PFSK-1 (cell line): Measurements from ENCODE around the gene TMEM266.

Experiments used
- FOXP2 ChIP-seq: optimal IDR thresholded peaks from 2 replicates; pipeline ENCODE3; 2011; ENCODE audit warnings: borderline replicate concordance, control low read depth, inconsistent platforms; ENCODE audit not compliant: insufficient read depth; ENCODE audit errors: extremely low read length, extremely low read depth
- POLR2AphosphoS5 ChIP-seq: IDR thresholded peaks from 2 replicates; pipeline ENCODE4 v1.6.1; 2012; ENCODE audit warnings: low read depth, mild to moderate bottlenecking, control low read depth, low read length, moderate library complexity
- SIN3A ChIP-seq: IDR thresholded peaks from 2 replicates; pipeline ENCODE4 v1.6.1; 2012; ENCODE audit warnings: mild to moderate bottlenecking, low read length, moderate library complexity, borderline replicate concordance; ENCODE audit not compliant: insufficient read depth
- TAF1 ChIP-seq: IDR thresholded peaks from 2 replicates; pipeline ENCODE4 v1.6.1; 2012; ENCODE audit warnings: low read length, control low read depth, borderline replicate concordance; ENCODE audit not compliant: insufficient read depth
- TF ChIP-seq, protein P1 (sequence below), 2 experiments: IDR thresholded peaks; 2 replicates each; pipeline versions ENCODE4 v1.6.1 to v1.8.0; 2011 to 2012; ENCODE audit warnings: low read depth in 2 of 2, low read length in 2 of 2, control low read depth in 1 of 2, inconsistent platforms in 1 of 2, mild to moderate bottlenecking in 1 of 2, moderate library complexity in 1 of 2; ENCODE audit not compliant: insufficient read depth in 1 of 2

The TMEM266 gene

GRCh38 chr15:76204916-76205460 lies 145.2 kb downstream of the TMEM266 start:
- TF ChIP-seq TAF1 (no peak), SIN3A (no peak), FOXP2 (no peak), POLR2AphosphoS5 (no peak; the same call in 1 of the 2 replicates)
- TF ChIP-seq, protein P1, sequence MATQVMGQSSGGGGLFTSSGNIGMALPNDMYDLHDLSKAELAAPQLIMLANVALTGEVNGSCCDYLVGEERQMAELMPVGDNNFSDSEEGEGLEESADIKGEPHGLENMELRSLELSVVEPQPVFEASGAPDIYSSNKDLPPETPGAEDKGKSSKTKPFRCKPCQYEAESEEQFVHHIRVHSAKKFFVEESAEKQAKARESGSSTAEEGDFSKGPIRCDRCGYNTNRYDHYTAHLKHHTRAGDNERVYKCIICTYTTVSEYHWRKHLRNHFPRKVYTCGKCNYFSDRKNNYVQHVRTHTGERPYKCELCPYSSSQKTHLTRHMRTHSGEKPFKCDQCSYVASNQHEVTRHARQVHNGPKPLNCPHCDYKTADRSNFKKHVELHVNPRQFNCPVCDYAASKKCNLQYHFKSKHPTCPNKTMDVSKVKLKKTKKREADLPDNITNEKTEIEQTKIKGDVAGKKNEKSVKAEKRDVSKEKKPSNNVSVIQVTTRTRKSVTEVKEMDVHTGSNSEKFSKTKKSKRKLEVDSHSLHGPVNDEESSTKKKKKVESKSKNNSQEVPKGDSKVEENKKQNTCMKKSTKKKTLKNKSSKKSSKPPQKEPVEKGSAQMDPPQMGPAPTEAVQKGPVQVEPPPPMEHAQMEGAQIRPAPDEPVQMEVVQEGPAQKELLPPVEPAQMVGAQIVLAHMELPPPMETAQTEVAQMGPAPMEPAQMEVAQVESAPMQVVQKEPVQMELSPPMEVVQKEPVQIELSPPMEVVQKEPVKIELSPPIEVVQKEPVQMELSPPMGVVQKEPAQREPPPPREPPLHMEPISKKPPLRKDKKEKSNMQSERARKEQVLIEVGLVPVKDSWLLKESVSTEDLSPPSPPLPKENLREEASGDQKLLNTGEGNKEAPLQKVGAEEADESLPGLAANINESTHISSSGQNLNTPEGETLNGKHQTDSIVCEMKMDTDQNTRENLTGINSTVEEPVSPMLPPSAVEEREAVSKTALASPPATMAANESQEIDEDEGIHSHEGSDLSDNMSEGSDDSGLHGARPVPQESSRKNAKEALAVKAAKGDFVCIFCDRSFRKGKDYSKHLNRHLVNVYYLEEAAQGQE (IDR thresholded peaks at IDR 0.05; ENCODE audit: insufficient read depth in 1 of 2, low read depth in 2 of 2, low read length in 2 of 2): no peak

DNA sequence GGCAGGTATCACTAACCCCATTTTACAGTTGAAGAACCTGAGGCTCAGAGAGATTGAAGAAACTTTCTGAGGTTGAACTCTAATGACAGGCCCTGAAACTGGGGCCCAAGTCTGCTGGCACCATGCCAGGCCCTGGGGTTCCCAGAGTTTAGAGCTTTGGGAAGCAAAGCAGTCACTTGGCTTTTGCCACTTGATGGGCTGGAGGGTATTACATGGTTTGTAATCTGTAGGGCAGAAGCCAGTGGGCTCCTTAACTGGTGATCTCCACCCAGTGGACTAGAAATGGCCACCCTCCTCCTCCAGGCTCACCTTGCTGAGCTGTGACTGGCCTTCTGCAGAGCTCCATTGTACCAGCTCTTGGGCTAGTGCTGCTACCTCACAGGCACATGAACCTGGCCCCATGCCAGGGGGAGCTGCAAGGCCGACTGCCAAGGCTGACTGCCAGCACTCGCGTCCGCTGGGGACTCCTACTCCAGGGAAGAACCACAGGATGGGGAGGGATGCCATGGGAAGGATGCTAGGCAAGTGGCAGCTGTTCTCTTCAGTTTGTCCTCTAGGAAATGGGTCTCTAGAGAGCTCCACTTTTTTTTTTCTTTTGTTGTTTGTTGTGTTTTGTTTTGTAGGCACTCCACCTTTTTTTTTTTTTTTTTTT lies 146.7 kb downstream of the TMEM266 start:
- no peak for TF ChIP-seq SIN3A

DNA sequence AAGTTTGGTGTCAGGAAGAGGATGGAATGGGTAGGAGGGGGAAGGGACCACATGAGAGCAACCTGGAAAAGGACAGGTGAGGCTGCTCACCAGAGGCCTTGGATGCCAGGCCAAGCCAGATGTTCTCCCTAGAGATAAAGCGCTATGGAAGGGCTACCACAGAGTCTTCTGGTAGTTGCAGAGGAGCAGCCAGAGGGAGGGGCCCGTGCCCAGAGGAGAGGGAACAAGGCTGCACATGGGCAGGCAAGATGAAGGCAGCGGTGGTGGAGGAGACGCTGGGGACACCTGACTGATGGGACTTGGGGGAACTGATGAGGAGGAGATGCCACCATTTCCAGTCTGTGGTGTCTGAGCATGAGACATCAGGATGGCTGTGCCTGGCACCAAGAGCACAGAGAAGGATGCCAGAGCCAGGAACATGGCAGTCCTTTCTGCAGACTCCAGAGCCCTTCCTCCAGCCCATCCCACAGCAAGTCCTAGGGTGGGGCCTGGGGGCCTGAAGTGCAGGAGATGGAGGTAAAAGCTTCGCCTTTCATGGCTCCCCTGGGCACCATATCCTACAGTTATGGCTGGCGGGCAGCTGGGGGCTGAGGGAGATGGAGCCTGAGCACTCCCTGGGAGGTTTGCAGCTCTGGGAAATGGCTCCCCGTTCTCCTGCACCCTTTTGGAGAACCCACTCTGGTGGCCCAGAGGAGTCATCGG lies 148.4 kb downstream of the TMEM266 start:
- TF ChIP-seq POLR2AphosphoS5: no peak
- TF ChIP-seq SIN3A: no peak
- no peak for TF ChIP-seq TAF1
- TF ChIP-seq, protein P1 (IDR thresholded peaks at IDR 0.05; ENCODE audit: insufficient read depth in 1 of 2, low read depth in 2 of 2, low read length in 2 of 2): no peak
- no peak for TF ChIP-seq FOXP2

DNA sequence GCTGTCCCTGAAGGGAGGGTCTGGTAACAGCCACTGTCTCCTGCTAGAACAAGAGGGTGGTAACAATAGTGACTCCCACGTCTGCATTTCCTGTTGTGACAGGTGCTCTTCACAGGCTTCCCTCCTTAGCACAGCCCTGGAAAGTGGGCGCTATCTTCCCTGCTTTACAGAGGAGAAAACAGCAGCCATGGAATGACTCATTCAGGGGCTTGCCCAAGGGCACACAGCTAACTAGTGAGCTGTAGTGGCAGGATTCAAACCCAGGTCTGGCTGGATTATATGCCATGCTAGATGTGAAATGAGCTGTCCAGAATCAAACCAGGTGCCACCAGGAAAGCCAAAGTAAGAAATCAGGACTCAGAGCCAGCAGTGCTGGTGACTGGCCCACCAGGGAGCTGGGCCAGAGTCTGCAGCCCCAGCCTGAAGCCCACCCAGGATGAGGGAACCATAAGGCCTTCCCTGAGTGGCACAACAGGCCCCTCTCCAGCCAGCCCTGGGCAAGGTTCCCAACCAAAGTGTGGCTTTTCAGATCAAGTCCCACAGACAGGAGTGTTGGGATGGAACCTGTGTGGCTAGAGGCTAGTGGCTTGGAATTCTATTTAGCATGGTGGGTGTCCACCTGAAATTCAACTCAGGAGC lies 149.1 kb downstream of the TMEM266 start:
- TF ChIP-seq FOXP2: no peak
- TF ChIP-seq TAF1: no peak
- no peak for TF ChIP-seq SIN3A
- TF ChIP-seq, protein P1 (IDR thresholded peaks at IDR 0.05; ENCODE audit: insufficient read depth in 1 of 2, low read depth in 2 of 2, low read length in 2 of 2): no peak
- TF ChIP-seq POLR2AphosphoS5: no peak

DNA sequence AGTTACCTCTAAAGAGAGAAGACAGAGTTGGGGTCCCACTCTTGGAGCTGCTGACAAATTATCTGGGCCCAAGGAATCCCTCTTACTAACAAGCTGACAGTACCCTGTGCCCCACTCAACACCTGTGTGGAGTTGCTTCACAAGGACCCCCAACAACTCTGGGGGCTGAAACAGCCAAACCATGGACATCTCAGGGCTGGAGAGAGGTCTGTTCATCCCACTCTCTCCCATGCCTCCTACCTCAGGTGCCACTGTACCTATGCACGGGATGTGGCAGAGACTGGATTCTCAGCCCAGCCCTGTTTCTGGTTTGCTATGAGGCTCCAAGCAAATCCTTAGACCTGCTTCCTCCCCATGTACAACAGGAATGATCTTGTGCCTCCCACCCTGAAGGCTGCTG lies 149.7 kb downstream of the TMEM266 start:
- TF ChIP-seq FOXP2 (no peak), POLR2AphosphoS5 (no peak), TAF1 (no peak), SIN3A (no peak)
- TF ChIP-seq, protein P1 (IDR thresholded peaks at IDR 0.05; ENCODE audit: insufficient read depth in 1 of 2, low read depth in 2 of 2, low read length in 2 of 2): no peak
